ENCODE results near the gene CNTNAP2. TPM values are rescaled to one million over a fixed set of nuclear protein-coding genes. Genes with fewer than 3 reads are reported as not detected.

The CNTNAP2 gene
- total and polyA plus RNA-seq, 2 donors (not counting 1 experiment from before 2014, with no cell fraction given), result not detected

- no peak overlapping the region for H3K4me2 ChIP-seq (ENCODE audit: extremely low read depth, insufficient read depth, low read length)
- H2AFZ ChIP-seq (ENCODE audit: low read length), result no peak overlapping the region
- H3K79me2 ChIP-seq (ENCODE audit: control insufficient read depth, insufficient read depth, low read length), result no peaks in the 10 kb centered on the region
- no peaks in the 10 kb centered on the region for H3K4me1 ChIP-seq (ENCODE audit: control insufficient read depth, extremely low read depth, insufficient read depth, low read length)
- H3K27me3 ChIP-seq (ENCODE audit: control insufficient read depth, insufficient read depth, low read length), result no peaks in the 10 kb centered on the region
- H3K4me3 ChIP-seq (replicated peaks in 1 of 4; ENCODE audit: control extremely low read depth in 1 of 4, insufficient read depth in 1 of 4, low read depth in 3 of 4, low read length in 4 of 4), result no peak overlapping the region
- no peak overlapping the region for H3K9ac ChIP-seq (ENCODE audit: insufficient read depth, low read length)
- H3K9me3 ChIP-seq (ENCODE audit: control insufficient read depth, insufficient read depth, low read depth, low read length), result no peaks in the 10 kb centered on the region
- H3K27ac ChIP-seq (ENCODE audit: insufficient read depth, low read length), result no peak overlapping the region
- no peaks in the 10 kb centered on the region for H4K20me1 ChIP-seq (ENCODE audit: control insufficient read depth, extremely low read depth, insufficient read depth, low read length)
- TF ChIP-seq EZH2 (IDR thresholded peaks at IDR 0.05; ENCODE audit: low read length, missing control alignments) (no peak), CTCF (conservative IDR thresholded peaks at IDR 0.05 in 1 of 2, IDR thresholded peaks at IDR 0.05 in 1 of 2; ENCODE audit: low read depth in 1 of 2, low read length in 2 of 2) (no peak)
- no peaks in the 10 kb centered on the region for H3K36me3 ChIP-seq (ENCODE audit: control insufficient read depth, insufficient read depth, low read length)
- no peak for DNase-seq (ENCODE audit: low read depth in 2 of 2)
Observed at GRCh38 chr7:146735992-146736391, 619.4 kb downstream of the CNTNAP2 start.

GRCh38 chr7:146736446-146737190 lies 620.0 kb downstream of the CNTNAP2 start:
- H4K20me1 ChIP-seq (ENCODE audit: control insufficient read depth, extremely low read depth, insufficient read depth, low read length), result no peaks in the 10 kb centered on the region
- no peak overlapping the region for H3K9ac ChIP-seq (ENCODE audit: insufficient read depth, low read length)
- no peak for TF ChIP-seq EZH2 (IDR thresholded peaks at IDR 0.05; ENCODE audit: low read length, missing control alignments)
- no peak for TF ChIP-seq CTCF (conservative IDR thresholded peaks at IDR 0.05 in 1 of 2, IDR thresholded peaks at IDR 0.05 in 1 of 2; ENCODE audit: low read depth in 1 of 2, low read length in 2 of 2)
- H2AFZ ChIP-seq (ENCODE audit: low read length), result no peak overlapping the region
- no peak overlapping the region for H3K4me2 ChIP-seq (ENCODE audit: extremely low read depth, insufficient read depth, low read length)
- peak in 1 of 2 donors; percentile 15 for DNase-seq (ENCODE audit: low read depth in 2 of 2)
- no peaks in the 10 kb centered on the region for H3K79me2 ChIP-seq (ENCODE audit: control insufficient read depth, insufficient read depth, low read length)
- no peaks in the 10 kb centered on the region for H3K4me1 ChIP-seq (ENCODE audit: control insufficient read depth, extremely low read depth, insufficient read depth, low read length)
- H3K27me3 ChIP-seq (ENCODE audit: control insufficient read depth, insufficient read depth, low read length), result no peaks in the 10 kb centered on the region
- H3K27ac ChIP-seq (ENCODE audit: insufficient read depth, low read length), result no peak overlapping the region
- no peak overlapping the region for H3K4me3 ChIP-seq (replicated peaks in 1 of 4; ENCODE audit: control extremely low read depth in 1 of 4, insufficient read depth in 1 of 4, low read depth in 3 of 4, low read length in 4 of 4)
- H3K36me3 ChIP-seq (ENCODE audit: control insufficient read depth, insufficient read depth, low read length), result no peaks in the 10 kb centered on the region
- H3K9me3 ChIP-seq (ENCODE audit: control insufficient read depth, insufficient read depth, low read depth, low read length), result no peaks in the 10 kb centered on the region

- TF ChIP-seq EZH2 (IDR thresholded peaks at IDR 0.05; ENCODE audit: low read length, missing control alignments) (no peak), CTCF (conservative IDR thresholded peaks at IDR 0.05 in 1 of 2, IDR thresholded peaks at IDR 0.05 in 1 of 2; ENCODE audit: low read depth in 1 of 2, low read length in 2 of 2) (no peak)
- Histone ChIP-seq H3K4me3 (replicated peaks in 1 of 4; ENCODE audit: control extremely low read depth in 1 of 4, insufficient read depth in 1 of 4, low read depth in 3 of 4, low read length in 4 of 4) (no peak overlapping the region), H3K27me3 (ENCODE audit: control insufficient read depth, insufficient read depth, low read length) (no peaks in the 10 kb centered on the region), H3K36me3 (ENCODE audit: control insufficient read depth, insufficient read depth, low read length) (no peaks in the 10 kb centered on the region), H3K9ac (ENCODE audit: insufficient read depth, low read length) (no peak overlapping the region), H2AFZ (ENCODE audit: low read length) (no peak overlapping the region), H4K20me1 (ENCODE audit: control insufficient read depth, extremely low read depth, insufficient read depth, low read length) (no peaks in the 10 kb centered on the region), H3K27ac (ENCODE audit: insufficient read depth, low read length) (no peak overlapping the region), H3K9me3 (ENCODE audit: control insufficient read depth, insufficient read depth, low read depth, low read length) (no peaks in the 10 kb centered on the region), H3K79me2 (ENCODE audit: control insufficient read depth, insufficient read depth, low read length) (no peaks in the 10 kb centered on the region), H3K4me2 (ENCODE audit: extremely low read depth, insufficient read depth, low read length) (no peak overlapping the region), H3K4me1 (ENCODE audit: control insufficient read depth, extremely low read depth, insufficient read depth, low read length) (no peaks in the 10 kb centered on the region)
- no peak for DNase-seq (ENCODE audit: low read depth in 2 of 2)
Observed at GRCh38 chr7:146740039-146740438, 623.4 kb downstream of the CNTNAP2 start.

Measured in fibroblast of lung (primary cell).